HG03457 (cell line): ENCODE measurements around the gene PEAK1.
"Not testable (repeated sequence)": the region's sequence is repeated elsewhere in the genome, so short reads cannot be mapped to it uniquely, and the experiment has no call there.

Experiments used
- ATAC-seq: cut with Tn5 transposase; IDR thresholded peaks from one replicate; pipeline ENCODE4 v1.9.1; 2021; ENCODE audit warnings: moderate number of reproducible peaks; ENCODE audit not compliant: unreplicated experiment

PEAK1 gene

DNA sequence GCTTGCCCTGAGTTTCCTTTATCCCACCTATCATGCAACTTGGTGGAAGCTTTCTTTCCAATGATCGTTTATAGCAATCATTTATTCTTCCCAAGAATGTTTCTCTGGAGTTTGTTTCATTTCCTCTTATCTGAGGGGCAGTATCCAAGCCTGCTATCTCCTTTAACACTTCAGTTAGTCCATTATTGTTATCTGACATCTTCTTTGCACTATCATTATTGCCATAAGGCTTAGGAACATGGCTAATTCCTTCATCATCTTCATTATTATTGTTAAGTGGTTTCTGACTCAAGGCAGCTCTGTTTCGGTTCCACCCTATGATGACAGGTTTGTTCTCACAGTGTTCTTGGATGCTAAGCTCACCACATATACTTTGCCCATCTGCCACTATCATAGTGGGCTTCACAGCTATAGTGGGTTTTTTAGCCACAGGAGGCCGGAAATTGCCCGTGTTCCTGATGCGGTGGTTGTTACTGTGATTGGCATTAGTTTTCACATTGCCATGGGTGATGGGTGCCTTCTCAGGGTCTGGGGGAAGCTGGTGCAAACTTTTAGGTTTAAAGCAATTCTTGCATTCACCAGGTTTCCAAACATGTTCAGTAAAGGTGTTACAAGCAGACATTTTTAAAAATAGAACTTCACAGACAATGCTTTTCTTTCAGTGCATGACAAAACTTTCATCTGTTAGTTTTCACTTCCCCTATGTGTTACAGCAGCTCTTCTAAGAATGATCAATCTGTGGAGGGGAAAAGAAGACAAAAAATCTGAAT lies 238.4 kb downstream of the PEAK1 start:
- ATAC-seq: peak; percentile 45

GRCh38 chr15:77180757-77181156 lies 239.1 kb downstream of the PEAK1 start:
- ATAC-seq: no peak

- no peak for ATAC-seq
Measured at GRCh38 chr15:77180270-77180669, 239.6 kb downstream of the PEAK1 start.

- ATAC-seq: no peak
Measured at GRCh38 chr15:77179541-77179998, 240.3 kb downstream of the PEAK1 start.

DNA sequence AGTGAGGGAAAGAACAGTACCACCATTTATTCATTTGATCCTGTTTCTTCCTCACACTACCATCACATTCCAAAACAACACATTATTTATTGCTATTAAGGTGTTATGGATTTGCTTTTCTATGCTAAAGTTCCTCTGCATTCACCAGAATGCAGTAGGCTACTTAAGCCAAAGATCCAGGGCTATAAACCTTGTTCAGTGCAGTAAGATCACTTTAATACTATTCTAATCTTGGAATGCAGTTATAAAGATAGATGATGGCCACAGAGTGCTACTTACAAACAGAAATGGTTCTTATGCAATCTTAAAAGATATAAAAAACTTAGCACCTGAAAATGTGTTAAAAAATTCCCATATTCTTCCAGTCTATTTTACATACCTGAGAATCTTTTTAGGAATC lies 241.5 kb downstream of the PEAK1 start:
- no peak for ATAC-seq

DNA sequence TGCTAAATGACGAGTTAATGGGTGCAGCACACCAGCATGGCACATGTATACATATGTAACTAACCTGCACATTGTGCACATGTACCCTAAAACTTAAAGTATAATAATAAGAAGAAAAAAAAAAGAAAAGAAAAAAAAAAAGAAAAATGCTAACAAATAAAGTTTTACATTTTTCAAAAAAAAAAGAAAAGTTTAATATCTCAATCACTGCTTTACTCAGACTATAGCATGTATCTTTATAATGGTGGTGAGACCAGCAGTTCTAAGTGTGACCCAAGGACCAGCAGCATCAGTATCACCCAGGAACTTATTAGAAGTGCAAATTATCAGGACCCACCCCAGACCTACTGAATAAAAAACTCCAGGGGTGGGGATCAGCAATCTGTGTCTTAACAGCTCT lies 243.8 kb downstream of the PEAK1 start:
- ATAC-seq: not testable (repeated sequence)

DNA sequence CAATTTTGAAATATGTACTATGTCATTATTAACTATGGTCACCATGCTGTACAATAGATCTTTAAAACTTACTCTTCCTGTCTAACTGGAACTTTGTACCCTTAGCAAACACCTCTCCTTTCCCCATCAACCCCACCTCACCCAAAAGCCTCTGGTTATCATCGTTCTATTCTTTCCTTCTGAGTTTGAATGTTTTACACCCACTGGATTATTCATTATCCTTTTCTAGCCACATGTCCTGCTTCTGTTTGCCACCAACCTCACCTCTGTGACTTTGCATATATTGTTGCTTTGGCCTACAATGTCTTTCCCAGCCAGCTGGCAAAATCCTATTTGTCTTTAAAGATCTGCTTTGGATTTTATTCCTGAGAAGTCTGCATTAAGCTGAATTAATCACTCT lies 246.4 kb downstream of the PEAK1 start:
- ATAC-seq: no peak

DNA sequence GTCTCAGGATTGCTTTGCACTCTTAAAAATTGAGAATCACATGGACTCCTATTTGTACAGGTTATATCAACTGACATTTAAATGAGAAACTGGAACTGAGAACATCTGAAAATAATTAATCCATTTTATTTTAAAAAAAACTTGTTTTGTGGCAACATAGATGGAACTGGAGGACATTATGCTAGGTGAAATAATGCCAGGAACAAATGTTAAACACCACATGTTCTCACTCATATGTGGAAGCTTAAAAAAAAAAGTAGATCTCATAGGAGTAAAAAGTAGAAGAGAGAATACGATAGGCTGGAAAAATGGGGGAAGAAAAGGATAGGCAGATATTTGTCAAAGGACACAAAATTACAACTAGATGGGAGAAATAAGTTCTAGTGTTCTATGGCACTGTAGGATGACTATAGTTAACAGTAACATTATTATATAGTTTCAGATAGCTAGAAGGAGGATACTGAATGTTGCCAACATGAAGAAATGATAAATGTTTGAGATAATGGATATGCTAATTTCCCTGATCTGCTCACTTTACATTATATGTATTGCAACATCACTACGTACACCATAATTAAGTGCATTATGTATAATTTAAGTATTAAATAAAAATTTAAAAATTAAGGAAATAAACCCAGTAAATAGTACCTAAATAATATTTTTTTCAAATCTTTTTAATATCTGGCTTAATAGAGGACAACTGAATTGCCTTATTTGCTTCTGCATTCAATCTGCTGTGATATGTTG lies 248.5 kb downstream of the PEAK1 start:
- no peak for ATAC-seq

GRCh38 chr15:77168616-77169015 lies 251.3 kb downstream of the PEAK1 start:
- ATAC-seq: no peak

DNA sequence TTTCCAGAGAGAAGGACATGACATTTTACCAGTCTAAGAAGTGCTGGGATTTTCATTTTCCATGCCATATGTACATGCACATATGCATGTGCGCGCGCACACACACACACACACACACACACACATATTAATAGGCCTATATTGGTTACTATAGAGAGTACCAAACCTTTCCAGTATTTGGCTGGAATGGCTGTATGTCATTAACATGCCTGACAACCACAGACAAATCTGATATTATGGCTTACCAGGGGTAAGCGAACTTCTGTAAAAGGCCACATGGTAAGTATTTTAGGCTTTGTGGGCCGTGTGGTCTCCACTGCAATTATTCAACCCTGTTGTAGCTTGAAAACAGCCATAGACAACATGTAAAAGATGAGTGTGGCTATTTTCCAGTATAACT lies 251.8 kb downstream of the PEAK1 start:
- no peak for ATAC-seq

DNA sequence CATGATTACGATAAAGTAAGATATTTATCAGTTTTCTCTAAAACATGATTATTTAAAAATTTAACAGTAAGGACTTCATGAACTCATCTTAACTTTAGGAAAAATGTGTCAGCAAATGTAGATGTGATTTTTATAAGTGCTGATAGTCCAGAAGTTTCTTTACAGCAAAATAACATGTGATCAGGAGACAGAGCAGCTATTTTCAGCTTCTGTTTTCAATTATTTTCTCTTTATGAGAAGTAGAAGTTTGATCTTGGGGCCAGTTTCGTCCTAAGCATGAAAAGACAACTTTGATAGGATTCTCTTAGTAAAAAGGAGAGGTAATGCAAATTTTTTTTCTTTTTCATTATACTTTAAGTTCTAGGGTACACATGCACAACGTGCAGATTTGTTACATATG lies 252.5 kb downstream of the PEAK1 start:
- no peak for ATAC-seq

DNA sequence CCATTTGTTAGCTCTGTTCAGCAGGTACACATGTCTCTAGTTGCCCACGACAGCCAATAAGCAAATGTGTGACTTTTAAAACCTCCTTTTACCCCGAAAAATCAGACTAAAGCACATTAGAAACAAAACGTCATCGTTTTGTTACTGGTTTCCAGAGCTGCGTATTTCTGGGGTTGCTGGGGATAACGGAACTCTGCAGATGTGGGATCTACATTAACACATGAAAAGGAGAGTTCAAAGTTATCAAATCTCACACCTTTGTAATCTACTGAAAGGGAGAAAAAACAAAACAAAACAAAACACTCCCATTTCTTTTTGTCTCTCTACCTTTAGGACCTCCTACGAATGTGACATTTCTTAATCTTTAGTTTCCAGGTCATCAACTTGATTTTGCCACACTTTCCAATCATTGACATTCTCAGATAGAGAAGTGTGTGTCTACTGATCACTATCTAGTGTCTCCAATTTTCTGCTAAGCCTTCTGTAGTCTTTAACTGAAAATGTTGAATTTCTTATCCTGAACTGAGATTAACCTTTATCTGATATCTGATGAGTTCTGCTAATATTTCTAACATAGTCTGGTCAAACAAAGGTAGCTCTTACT lies 256.0 kb downstream of the PEAK1 start:
- no peak for ATAC-seq

DNA sequence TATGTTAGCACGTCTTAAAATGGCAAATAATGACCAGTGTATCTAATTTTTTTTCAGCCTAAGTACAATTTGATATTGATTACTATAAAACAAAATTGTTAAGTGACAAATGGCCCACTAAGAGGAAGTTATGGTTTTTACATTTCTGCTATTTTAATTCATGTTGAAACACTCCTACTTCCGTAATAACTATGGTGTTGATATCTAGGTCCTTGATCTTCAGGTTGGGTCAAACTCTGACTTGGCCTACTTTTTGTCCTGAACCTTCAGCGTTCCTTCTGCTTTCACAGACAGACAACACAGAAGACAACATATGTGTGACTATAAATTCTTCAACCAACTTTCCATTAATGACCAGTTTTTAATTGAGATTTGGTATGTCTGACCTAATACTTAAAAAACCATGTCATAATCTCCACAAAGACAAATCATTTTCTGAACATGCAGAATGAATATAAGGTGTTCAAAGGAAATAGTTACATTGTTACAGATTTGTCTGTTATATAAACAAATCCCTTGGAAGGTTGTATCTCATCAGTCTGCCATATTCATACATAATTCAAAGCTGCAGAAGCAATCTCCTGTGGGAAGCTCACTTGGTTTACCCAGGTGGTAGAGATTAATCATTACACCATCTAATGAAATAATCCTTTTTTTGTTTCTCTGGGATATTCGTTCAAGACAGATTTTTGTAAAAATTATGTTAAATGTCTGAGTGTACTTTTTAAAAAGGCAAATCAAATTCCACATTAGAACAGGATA lies 256.9 kb downstream of the PEAK1 start:
- ATAC-seq: no peak

DNA sequence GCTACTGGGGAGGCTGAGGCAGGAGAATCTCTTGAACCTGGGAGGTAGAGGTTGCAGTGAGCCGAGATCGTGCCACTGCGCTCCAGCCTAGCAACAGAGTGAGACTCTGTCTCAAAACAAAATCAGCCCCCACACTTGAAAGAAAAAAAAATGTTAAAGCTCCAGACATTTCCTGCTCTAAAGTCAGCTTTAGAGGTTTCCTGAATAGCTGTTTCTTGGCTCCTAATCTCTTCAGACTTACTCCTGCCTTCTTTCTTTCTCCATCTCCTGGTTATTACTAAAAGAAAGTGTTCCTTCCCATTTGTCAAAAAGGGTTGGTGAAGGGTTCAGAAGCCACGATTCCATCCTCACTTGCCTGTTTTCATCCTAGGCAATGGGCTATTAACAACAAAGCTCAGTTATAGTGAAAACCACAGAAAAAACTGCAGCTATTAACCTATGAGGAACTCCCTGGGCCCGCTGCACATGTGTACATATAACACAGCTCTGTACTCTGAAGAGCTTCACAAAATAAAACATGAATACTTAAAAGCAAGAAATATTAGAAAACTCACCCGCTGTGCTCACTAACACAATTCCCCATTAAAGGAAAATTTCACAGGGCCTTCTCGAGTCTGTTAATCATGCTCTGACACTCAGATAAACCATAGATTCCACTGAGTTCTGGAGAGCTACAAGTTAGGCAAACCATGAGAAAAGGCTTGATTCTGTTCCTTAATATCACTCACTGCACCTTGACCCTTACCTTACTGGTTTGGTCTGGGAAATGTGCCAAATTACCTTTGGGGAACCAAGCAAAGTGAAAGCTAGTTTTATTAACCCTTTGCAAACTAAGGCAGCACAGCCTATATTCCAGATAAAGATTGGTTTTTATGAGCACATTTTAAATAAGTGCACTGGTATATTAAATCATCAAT lies 259.1 kb downstream of the PEAK1 start:
- ATAC-seq: no peak

- ATAC-seq: not testable (repeated sequence)
Measured at GRCh38 chr15:77156000-77156399, 263.9 kb downstream of the PEAK1 start.

DNA sequence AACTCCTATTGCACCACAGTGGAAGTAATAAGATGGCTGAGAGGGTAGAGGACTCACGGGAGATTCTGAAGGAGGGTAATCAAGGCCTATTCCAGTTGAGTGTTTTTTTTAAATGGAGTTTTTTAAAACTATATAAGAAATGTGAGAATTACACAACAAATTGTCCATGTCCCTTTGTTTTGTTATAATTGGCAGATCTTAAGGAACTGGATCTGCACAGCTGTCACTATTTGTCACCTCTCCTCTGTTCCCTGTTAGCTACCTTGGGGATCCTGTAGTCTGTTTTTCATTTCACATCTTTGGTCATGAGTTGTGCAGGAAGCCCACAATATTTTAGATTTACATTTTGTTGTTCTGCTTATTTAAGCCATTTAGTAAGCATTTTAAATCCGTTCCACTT lies 271.7 kb downstream of the PEAK1 start:
- no peak for ATAC-seq

DNA sequence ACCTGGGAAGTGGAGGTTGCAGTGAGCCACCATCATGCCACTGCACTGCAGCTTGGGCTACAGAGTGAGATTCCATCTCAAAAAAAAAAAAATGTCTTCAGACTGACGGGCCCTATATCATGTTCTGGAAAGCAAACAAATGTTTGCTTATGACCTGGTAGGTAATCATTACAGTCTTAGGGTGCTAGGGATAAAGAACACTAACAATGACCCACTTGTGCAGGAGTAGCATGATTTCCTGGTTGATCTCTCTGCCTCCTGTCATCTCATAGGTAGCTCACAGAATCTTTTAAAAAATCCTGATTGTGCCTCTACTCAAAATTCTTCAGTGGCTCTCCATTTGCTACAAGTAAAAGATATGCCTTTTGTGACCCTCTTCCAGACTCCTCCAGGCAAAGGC lies 274.5 kb downstream of the PEAK1 start:
- ATAC-seq: no peak

GRCh38 chr15:77144492-77145070 lies 275.3 kb downstream of the PEAK1 start:
- ATAC-seq: no peak

DNA sequence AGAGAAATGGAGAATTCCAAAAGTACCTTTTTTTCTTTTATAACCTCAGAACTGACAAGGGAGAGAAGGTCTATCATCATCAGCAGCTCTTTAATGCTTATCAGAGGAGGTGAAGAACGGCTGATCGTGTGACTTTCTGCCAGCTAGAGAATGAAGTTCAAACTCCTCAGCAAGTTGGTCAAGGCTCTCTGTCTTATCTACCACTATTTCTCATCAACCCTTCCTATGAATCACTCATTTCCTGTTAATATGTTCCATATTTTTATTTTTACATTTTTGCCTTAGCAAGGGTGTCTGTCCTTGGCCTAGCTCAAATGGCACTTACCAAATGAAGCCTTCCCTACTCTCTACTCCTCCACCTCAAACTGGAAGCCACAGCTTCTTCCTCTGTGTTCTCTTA lies 275.9 kb downstream of the PEAK1 start:
- no peak for ATAC-seq

DNA sequence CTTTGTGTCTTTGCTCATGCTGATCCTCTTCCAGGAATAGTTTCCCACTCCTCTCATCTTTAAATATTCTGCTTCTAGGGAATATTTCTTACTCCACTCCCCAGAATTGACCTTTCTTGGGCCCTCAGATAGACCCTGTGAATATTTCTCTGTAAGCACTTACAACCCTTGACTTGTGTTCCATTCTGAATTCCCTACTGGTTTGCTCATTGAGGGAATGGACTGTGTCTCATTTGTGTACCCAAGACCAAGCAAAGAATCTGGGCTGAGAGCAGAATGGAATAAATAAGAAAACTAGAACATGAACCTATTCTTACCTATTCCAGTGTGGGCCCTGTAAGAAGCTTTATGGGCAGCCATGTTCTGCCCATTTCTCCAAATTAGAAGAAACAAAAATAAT lies 276.3 kb downstream of the PEAK1 start:
- no peak for ATAC-seq
